ENCODE results near the gene GABARAPL2.
"Not testable (repeated sequence)": the region's sequence is repeated elsewhere in the genome, so short reads cannot be mapped to it uniquely, and the experiment has no call there.

The GABARAPL2 gene

GRCh38 chr16:75541236-75541635 is 24.9 kb upstream of the GABARAPL2 start:
- no peak overlapping the region for H3K9ac ChIP-seq (ENCODE audit: insufficient read length, low read depth)
- DNase-seq (ENCODE audit: low read depth, low spot score): no peak
- H3K4me1 ChIP-seq (ENCODE audit: insufficient read depth, insufficient read length): no peaks in the 10 kb centered on the region
- no peaks in the 10 kb centered on the region for H3K27me3 ChIP-seq (ENCODE audit: insufficient read depth, insufficient read length)
- no peak overlapping the region for H3K4me3 ChIP-seq (ENCODE audit: insufficient read length, low read depth)
- peaks cover 2% of the 10 kb centered on the region for H3K36me3 ChIP-seq (ENCODE audit: insufficient read depth, insufficient read length, low read length)
- TF ChIP-seq SUZ12 (IDR thresholded peaks at IDR 0.05; ENCODE audit: extremely low read depth, insufficient read depth, insufficient read length): no peak
- no peaks in the 10 kb centered on the region for H3K9me3 ChIP-seq (ENCODE audit: insufficient read depth, low read length)

DNA sequence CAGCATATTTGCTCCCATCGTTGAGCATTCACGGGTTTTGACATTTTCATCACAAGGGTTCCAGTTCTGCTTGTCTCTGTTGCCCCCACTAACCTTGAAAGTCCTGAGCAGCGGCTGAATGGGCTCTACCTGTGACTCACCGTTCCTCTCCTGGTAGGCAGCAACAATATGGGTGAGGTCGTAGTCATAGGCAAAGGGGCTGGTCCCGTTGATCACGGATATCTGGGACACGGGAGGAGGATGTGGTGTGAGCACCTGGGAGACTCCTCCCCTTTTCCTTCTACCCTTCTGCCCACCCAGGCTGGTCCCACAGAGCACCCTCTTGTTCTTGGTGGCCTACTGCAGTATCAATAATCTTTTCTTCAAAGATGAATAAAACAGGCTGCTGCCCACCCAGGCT is 23.7 kb upstream of the GABARAPL2 start:
- DNase-seq (ENCODE audit: low read depth, low spot score); H3K4me1 ChIP-seq (ENCODE audit: insufficient read depth, insufficient read length); H3K4me3 ChIP-seq (ENCODE audit: insufficient read length, low read depth); H3K9ac ChIP-seq (ENCODE audit: insufficient read length, low read depth); H3K9me3 ChIP-seq (ENCODE audit: insufficient read depth, low read length); H3K27me3 ChIP-seq (ENCODE audit: insufficient read depth, insufficient read length); H3K36me3 ChIP-seq (ENCODE audit: insufficient read depth, insufficient read length, low read length): not testable (repeated sequence)

- H3K27me3 ChIP-seq (ENCODE audit: insufficient read depth, insufficient read length); H3K9me3 ChIP-seq (ENCODE audit: insufficient read depth, low read length); DNase-seq (ENCODE audit: low read depth, low spot score); H3K4me3 ChIP-seq (ENCODE audit: insufficient read length, low read depth); H3K9ac ChIP-seq (ENCODE audit: insufficient read length, low read depth); H3K4me1 ChIP-seq (ENCODE audit: insufficient read depth, insufficient read length); H3K36me3 ChIP-seq (ENCODE audit: insufficient read depth, insufficient read length, low read length): not testable (repeated sequence)
These were observed 20.3 kb upstream of the GABARAPL2 start for GRCh38 chr16:75545879-75546278.

GRCh38 chr16:75546293-75546692 is 19.9 kb upstream of the GABARAPL2 start:
- Histone ChIP-seq H3K4me3 (ENCODE audit: insufficient read length, low read depth) (no peak overlapping the region), H3K36me3 (ENCODE audit: insufficient read depth, insufficient read length, low read length) (peaks cover 2% of the 10 kb centered on the region), H3K27me3 (ENCODE audit: insufficient read depth, insufficient read length) (no peaks in the 10 kb centered on the region), H3K9me3 (ENCODE audit: insufficient read depth, low read length) (no peaks in the 10 kb centered on the region), H3K9ac (ENCODE audit: insufficient read length, low read depth) (no peak overlapping the region), H3K4me1 (ENCODE audit: insufficient read depth, insufficient read length) (peaks cover 2% of the 10 kb centered on the region)
- no peak for DNase-seq (ENCODE audit: low read depth, low spot score)
- TF ChIP-seq SUZ12 (IDR thresholded peaks at IDR 0.05; ENCODE audit: extremely low read depth, insufficient read depth, insufficient read length): no peak
- TF ChIP-seq ZNF274 (IDR thresholded peaks at IDR 0.05; ENCODE audit: low read depth, low read length): no peak
- TF ChIP-seq YY1 (IDR thresholded peaks at IDR 0.05; ENCODE audit: insufficient read depth, insufficient read length): no peak

GRCh38 chr16:75548456-75548855 is 17.7 kb upstream of the GABARAPL2 start:
- not testable (repeated sequence) for DNase-seq (ENCODE audit: low read depth, low spot score); H3K4me1 ChIP-seq (ENCODE audit: insufficient read depth, insufficient read length); H3K4me3 ChIP-seq (ENCODE audit: insufficient read length, low read depth)

DNA sequence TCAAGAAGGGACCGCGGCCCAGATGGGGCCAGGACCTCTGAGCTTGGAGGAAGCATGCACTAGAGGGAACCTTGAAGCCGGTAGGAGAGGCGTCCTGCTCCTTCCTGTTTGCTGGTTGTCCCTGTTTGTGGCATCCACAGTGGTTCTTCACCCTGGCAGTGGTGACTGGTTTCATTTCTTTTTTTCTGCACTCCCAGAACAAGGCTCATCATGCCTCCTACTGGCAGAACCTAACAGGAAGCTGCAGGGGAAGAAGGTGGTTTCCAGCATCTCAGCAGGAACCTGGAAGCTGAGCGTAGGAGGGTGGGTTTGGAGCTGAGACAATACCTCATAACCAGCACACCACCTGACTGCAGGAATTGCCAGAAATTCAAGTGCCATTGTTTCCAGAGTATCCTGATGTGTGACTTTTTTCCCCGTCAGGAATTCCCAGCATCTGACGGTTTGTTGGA is 15.9 kb upstream of the GABARAPL2 start:
- no peak overlapping the region for H3K4me3 ChIP-seq (ENCODE audit: insufficient read length, low read depth)
- H3K36me3 ChIP-seq (ENCODE audit: insufficient read depth, insufficient read length, low read length): no peaks in the 10 kb centered on the region
- peaks cover 2% of the 10 kb centered on the region for H3K4me1 ChIP-seq (ENCODE audit: insufficient read depth, insufficient read length)
- H3K9ac ChIP-seq (ENCODE audit: insufficient read length, low read depth): no peak overlapping the region
- peak; percentile 30 for DNase-seq (ENCODE audit: low read depth, low spot score)
- H3K9me3 ChIP-seq (ENCODE audit: insufficient read depth, low read length): no peaks in the 10 kb centered on the region
- no peaks in the 10 kb centered on the region for H3K27me3 ChIP-seq (ENCODE audit: insufficient read depth, insufficient read length)
- TF ChIP-seq YY1 (IDR thresholded peaks at IDR 0.05; ENCODE audit: insufficient read depth, insufficient read length) (no peak), ZNF274 (IDR thresholded peaks at IDR 0.05; ENCODE audit: low read depth, low read length) (no peak), SUZ12 (IDR thresholded peaks at IDR 0.05; ENCODE audit: extremely low read depth, insufficient read depth, insufficient read length) (no peak)

More at GRCh38 chr16:75548456-75548855, 17.7 kb upstream of the GABARAPL2 start:
- H3K27me3 ChIP-seq (ENCODE audit: insufficient read depth, insufficient read length); H3K36me3 ChIP-seq (ENCODE audit: insufficient read depth, insufficient read length, low read length); H3K9me3 ChIP-seq (ENCODE audit: insufficient read depth, low read length); H3K9ac ChIP-seq (ENCODE audit: insufficient read length, low read depth): not testable (repeated sequence)

DNA sequence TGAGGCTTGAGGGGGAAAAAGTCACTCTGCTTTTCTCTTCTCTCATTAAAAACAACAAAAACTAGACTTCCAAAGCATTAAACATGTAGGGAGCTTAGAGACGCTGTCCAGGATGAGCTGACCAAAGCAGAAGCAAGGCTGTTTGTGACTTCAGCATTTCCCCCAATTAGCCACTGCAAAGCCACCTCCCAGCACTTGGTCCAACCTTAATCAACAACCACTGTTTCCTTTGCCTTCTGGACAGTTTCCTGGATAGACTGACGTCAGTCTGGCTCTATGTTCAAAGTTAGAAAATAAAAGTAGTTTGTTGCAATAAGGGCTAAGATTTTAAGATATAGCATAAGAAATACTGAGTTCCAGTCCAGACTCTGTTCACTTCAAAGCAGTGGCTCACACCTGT is 13.2 kb upstream of the GABARAPL2 start:
- H3K36me3 ChIP-seq (ENCODE audit: insufficient read depth, insufficient read length, low read length): no peaks in the 10 kb centered on the region
- peaks cover 12% of the 10 kb centered on the region for H3K27me3 ChIP-seq (ENCODE audit: insufficient read depth, insufficient read length)
- H3K9ac ChIP-seq (ENCODE audit: insufficient read length, low read depth): no peak overlapping the region
- peaks cover 2% of the 10 kb centered on the region for H3K4me1 ChIP-seq (ENCODE audit: insufficient read depth, insufficient read length)
- no peak for DNase-seq (ENCODE audit: low read depth, low spot score)
- TF ChIP-seq ZNF274 (IDR thresholded peaks at IDR 0.05; ENCODE audit: low read depth, low read length) (no peak), YY1 (IDR thresholded peaks at IDR 0.05; ENCODE audit: insufficient read depth, insufficient read length) (no peak), SUZ12 (IDR thresholded peaks at IDR 0.05; ENCODE audit: extremely low read depth, insufficient read depth, insufficient read length) (no peak)
- no peak overlapping the region for H3K4me3 ChIP-seq (ENCODE audit: insufficient read length, low read depth)
- H3K9me3 ChIP-seq (ENCODE audit: insufficient read depth, low read length): no peaks in the 10 kb centered on the region

- DNase-seq (ENCODE audit: low read depth, low spot score): peak; percentile 84
- Histone ChIP-seq H3K4me1 (ENCODE audit: insufficient read depth, insufficient read length) (peaks cover 3% of the 10 kb centered on the region), H3K9me3 (ENCODE audit: insufficient read depth, low read length) (no peaks in the 10 kb centered on the region), H3K36me3 (ENCODE audit: insufficient read depth, insufficient read length, low read length) (no peaks in the 10 kb centered on the region), H3K4me3 (ENCODE audit: insufficient read length, low read depth) (peak overlapping the region; percentile 79), H3K27me3 (ENCODE audit: insufficient read depth, insufficient read length) (peaks cover 12% of the 10 kb centered on the region), H3K9ac (ENCODE audit: insufficient read length, low read depth) (peak overlapping the region; percentile 78)
- TF ChIP-seq SUZ12 (IDR thresholded peaks at IDR 0.05; ENCODE audit: extremely low read depth, insufficient read depth, insufficient read length) (no peak), YY1 (IDR thresholded peaks at IDR 0.05; ENCODE audit: insufficient read depth, insufficient read length) (no peak), ZNF274 (IDR thresholded peaks at IDR 0.05; ENCODE audit: low read depth, low read length) (no peak)
These were observed 10.9 kb upstream of the GABARAPL2 start for GRCh38 chr16:75555213-75555706.

Data from NT2/D1 (cell line).